ENCODE data around the gene NPW. TPM values are rescaled to one million over a fixed set of nuclear protein-coding genes. Genes with fewer than 3 reads are reported as not detected.

Gene NPW
- total and polyA plus RNA-seq, 3 donors from 2014 or later: 3.9 to 8.2 (median 7.3) TPM

DNA sequence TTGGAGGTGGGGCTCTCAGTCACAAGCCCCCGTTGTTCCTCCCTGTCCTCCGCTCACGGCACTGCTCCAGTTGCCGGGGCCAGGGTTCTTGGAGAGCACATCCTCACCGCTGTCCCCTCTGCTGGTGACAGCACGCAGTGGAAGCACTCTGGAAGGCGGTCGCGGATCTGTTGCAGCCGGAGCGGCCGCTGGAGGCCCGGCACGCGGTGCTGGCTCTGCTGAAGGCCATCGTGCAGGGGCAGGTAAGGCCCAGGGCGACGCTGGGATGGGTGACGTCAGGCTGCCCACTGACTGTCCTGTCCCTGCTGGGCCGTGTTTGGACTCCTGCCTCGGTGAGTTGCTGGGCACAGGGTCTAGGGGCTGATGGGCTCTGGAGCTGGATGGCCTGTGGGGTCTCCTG lies 33.6 kb downstream of the NPW start:
- TF ChIP-seq POLR2A (IDR thresholded peaks at IDR 0.05): no peak
- TF ChIP-seq CTCF (IDR thresholded peaks at IDR 0.05): no peak
- DNase-seq: no peak
- H3K27ac ChIP-seq: no peak overlapping the region
- H3K4me1 ChIP-seq: peaks cover 8% of the 10 kb centered on the region
- no peak overlapping the region for H3K4me3 ChIP-seq
- no peaks in the 10 kb centered on the region for H3K27me3 ChIP-seq
- no peaks in the 10 kb centered on the region for H3K9me3 ChIP-seq
- H3K36me3 ChIP-seq (ENCODE audit: low read depth, missing control alignments): no peaks in the 10 kb centered on the region
- intact Hi-C loops (cut with DNase I; ENCODE audit: low total_unique reads): no loop called here
- WGBS, 2 donors: 92 to 95% methylated on average over 10 to 21 of the region's 21 CpGs

DNA sequence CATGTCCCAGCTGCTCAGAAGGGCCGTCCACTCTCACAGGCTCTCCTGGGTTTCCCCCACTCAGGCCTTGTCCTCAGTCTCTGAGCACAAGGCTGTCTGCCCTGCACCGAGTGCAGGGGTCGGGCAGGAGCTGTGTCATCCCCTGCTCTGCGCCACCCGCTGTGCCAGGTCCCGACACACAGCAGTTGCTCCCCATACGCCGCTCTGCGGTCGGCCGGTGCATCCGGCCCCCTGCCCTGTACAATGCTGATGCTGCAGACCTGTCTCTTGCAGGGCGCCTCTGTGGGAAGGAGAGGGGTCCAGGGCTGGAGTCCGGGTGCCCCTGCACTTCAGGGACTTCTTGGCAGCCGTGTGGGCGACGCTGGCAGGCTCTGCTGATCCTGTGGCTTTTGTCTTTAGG lies 34.3 kb downstream of the NPW start:
- 89 to 90% methylated on average over 12 to 17 of the region's 17 CpGs for WGBS, 2 donors
- no peaks in the 10 kb centered on the region for H3K27me3 ChIP-seq
- DNase-seq: no peak
- peaks cover 2% of the 10 kb centered on the region for H3K4me1 ChIP-seq
- H3K9me3 ChIP-seq: no peaks in the 10 kb centered on the region
- TF ChIP-seq CTCF (IDR thresholded peaks at IDR 0.05) (no peak), POLR2A (IDR thresholded peaks at IDR 0.05) (no peak)
- no peak overlapping the region for H3K27ac ChIP-seq
- intact Hi-C loops (cut with DNase I; ENCODE audit: low total_unique reads): no loop called here
- no peak overlapping the region for H3K4me3 ChIP-seq
- no peaks in the 10 kb centered on the region for H3K36me3 ChIP-seq (ENCODE audit: low read depth, missing control alignments)

- TF ChIP-seq CTCF (IDR thresholded peaks at IDR 0.05) (no peak), POLR2A (IDR thresholded peaks at IDR 0.05) (no peak)
- Histone ChIP-seq H3K4me3 (no peak overlapping the region), H3K27me3 (no peaks in the 10 kb centered on the region), H3K9me3 (no peaks in the 10 kb centered on the region), H3K27ac (no peak overlapping the region), H3K4me1 (no peaks in the 10 kb centered on the region), H3K36me3 (ENCODE audit: low read depth, missing control alignments) (no peaks in the 10 kb centered on the region)
- 89 to 91% methylated on average over 9 to 26 of the region's 29 CpGs for WGBS, 2 donors
- intact Hi-C loops (cut with DNase I; ENCODE audit: low total_unique reads): no loop called here
- DNase-seq: no peak
Measured at GRCh38 chr16:2054543-2055245, 35.1 kb downstream of the NPW start.

DNA sequence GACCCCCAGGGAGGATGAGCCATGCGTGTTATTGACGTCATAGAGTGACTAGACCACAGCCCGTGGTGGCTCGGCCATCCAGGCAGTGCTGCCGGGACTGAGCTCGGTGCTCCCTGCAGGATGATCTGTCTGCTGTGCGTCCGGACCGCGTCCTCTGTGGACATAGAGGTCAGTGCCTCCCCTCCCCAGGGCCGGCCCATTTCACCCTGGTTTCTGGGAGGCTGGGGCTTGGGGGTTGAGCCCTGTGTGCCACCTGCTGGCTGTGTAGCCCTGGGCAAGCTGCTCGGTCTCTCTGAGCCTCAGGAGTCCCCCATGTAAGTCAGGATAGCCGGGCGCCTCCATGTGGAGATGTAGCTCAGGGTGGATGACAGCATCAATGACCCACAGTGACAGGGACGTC lies 36.5 kb downstream of the NPW start:
- H3K36me3 ChIP-seq (ENCODE audit: low read depth, missing control alignments): no peaks in the 10 kb centered on the region
- no peaks in the 10 kb centered on the region for H3K4me1 ChIP-seq
- H3K4me3 ChIP-seq: no peak overlapping the region
- H3K27ac ChIP-seq: no peak overlapping the region
- no peak for DNase-seq
- intact Hi-C loops (cut with DNase I; ENCODE audit: low total_unique reads): no loop called here
- no peaks in the 10 kb centered on the region for H3K27me3 ChIP-seq
- WGBS, 2 donors: 85 to 86% methylated on average over 7 to 15 of the region's 15 CpGs
- TF ChIP-seq CTCF (IDR thresholded peaks at IDR 0.05) (no peak), POLR2A (IDR thresholded peaks at IDR 0.05) (no peak)
- no peaks in the 10 kb centered on the region for H3K9me3 ChIP-seq
